ENCODE results near the gene UPB1. TPM values are rescaled to one million over a fixed set of nuclear protein-coding genes. Genes with fewer than 3 reads are reported as not detected.

The UPB1 gene
- total RNA-seq, 1 donor from 2014 or later = not detected

GRCh38 chr22:24564376-24565058 lies 69.4 kb downstream of the UPB1 start:
- no peak for DNase-seq (ENCODE audit: low read depth)

GRCh38 chr22:24565077-24565476 lies 69.9 kb downstream of the UPB1 start:
- DNase-seq (ENCODE audit: low read depth) = no peak

GRCh38 chr22:24566899-24567511 lies 71.9 kb downstream of the UPB1 start:
- DNase-seq (ENCODE audit: low read depth) = no peak

GRCh38 chr22:24567668-24568067 lies 72.5 kb downstream of the UPB1 start:
- no peak for DNase-seq (ENCODE audit: low read depth)

GRCh38 chr22:24571266-24571665 lies 76.1 kb downstream of the UPB1 start:
- no peak for DNase-seq (ENCODE audit: low read depth)

- DNase-seq (ENCODE audit: low read depth) = no peak
These were observed 81.6 kb downstream of the UPB1 start for GRCh38 chr22:24576778-24577177.

Other genes with a start within 250 kb of the UPB1 start
- 15.8 and 46.2 TPM in 2 replicates for gene SPECC1L, start 224.5 kb upstream of the UPB1 start, total RNA-seq
- 0.17 and 0.80 TPM in 2 replicates for gene ADORA2A, start 67.7 kb upstream of the UPB1 start, total RNA-seq
- 129 and 169 TPM in 2 replicates for gene GUCD1, start 59.8 kb downstream of the UPB1 start, total RNA-seq
- 166 and 255 TPM in 2 replicates for gene SNRPD3, start 60.7 kb downstream of the UPB1 start, total RNA-seq
- 7.8 and 8.2 TPM in 2 replicates for gene LRRC75B, start 97.7 kb downstream of the UPB1 start, total RNA-seq
- gene GGT1, start 107.9 kb downstream of the UPB1 start, total RNA-seq = 118 and 145 TPM in 2 replicates